ENCODE results near the gene IWS1.

GRCh38 chr2:127570282-127571250 is 44.3 kb upstream of the IWS1 start:
- TF ChIP-seq, protein P1, sequence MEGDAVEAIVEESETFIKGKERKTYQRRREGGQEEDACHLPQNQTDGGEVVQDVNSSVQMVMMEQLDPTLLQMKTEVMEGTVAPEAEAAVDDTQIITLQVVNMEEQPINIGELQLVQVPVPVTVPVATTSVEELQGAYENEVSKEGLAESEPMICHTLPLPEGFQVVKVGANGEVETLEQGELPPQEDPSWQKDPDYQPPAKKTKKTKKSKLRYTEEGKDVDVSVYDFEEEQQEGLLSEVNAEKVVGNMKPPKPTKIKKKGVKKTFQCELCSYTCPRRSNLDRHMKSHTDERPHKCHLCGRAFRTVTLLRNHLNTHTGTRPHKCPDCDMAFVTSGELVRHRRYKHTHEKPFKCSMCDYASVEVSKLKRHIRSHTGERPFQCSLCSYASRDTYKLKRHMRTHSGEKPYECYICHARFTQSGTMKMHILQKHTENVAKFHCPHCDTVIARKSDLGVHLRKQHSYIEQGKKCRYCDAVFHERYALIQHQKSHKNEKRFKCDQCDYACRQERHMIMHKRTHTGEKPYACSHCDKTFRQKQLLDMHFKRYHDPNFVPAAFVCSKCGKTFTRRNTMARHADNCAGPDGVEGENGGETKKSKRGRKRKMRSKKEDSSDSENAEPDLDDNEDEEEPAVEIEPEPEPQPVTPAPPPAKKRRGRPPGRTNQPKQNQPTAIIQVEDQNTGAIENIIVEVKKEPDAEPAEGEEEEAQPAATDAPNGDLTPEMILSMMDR (IDR thresholded peaks at IDR 0.05): no peak
- TF ChIP-seq EP300 (IDR thresholded peaks at IDR 0.05) (no peak), POLR2A (IDR thresholded peaks at IDR 0.05) (no peak), POLR2AphosphoS5 (IDR thresholded peaks at IDR 0.05) (no peak)

All from gastroesophageal sphincter (tissue), 3 donors.